ENCODE results near the gene BORCS5.
A peak's percentile ranks its signal among the peaks of the same experiment; 100 is the strongest.

The BORCS5 gene

GRCh38 chr12:12393171-12393570 is 36.3 kb downstream of the BORCS5 start:
- no peak for TF ChIP-seq CTCF (IDR thresholded peaks at IDR 0.05; ENCODE audit: low read depth, low read length)
- no peak overlapping the region for H3K4me3 ChIP-seq (ENCODE audit: low read depth, low read length)
- H3K27me3 ChIP-seq (ENCODE audit: insufficient read depth, low read depth, severe bottlenecking), result no peaks in the 10 kb centered on the region
- DNase-seq, result no peak
- no peaks in the 10 kb centered on the region for H3K36me3 ChIP-seq
- no peaks in the 10 kb centered on the region for H3K9me3 ChIP-seq (ENCODE audit: severe bottlenecking)
- H3K27ac ChIP-seq, result no peak overlapping the region

- DNase-seq, result no peak
- no peak for TF ChIP-seq CTCF (IDR thresholded peaks at IDR 0.05; ENCODE audit: low read depth, low read length)
These were observed 39.8 kb downstream of the BORCS5 start for GRCh38 chr12:12396694-12397093.

GRCh38 chr12:12397184-12397583 is 40.3 kb downstream of the BORCS5 start:
- DNase-seq, result no peak
- no peaks in the 10 kb centered on the region for H3K27me3 ChIP-seq (ENCODE audit: insufficient read depth, low read depth, severe bottlenecking)
- no peak overlapping the region for H3K27ac ChIP-seq
- no peak overlapping the region for H3K4me3 ChIP-seq (ENCODE audit: low read depth, low read length)
- TF ChIP-seq CTCF (IDR thresholded peaks at IDR 0.05; ENCODE audit: low read depth, low read length), result no peak
- H3K9me3 ChIP-seq (ENCODE audit: severe bottlenecking), result no peaks in the 10 kb centered on the region
- H3K36me3 ChIP-seq, result no peaks in the 10 kb centered on the region

More at GRCh38 chr12:12396694-12397093, 39.8 kb downstream of the BORCS5 start:
- Histone ChIP-seq H3K36me3 (no peaks in the 10 kb centered on the region), H3K27ac (no peak overlapping the region), H3K27me3 (ENCODE audit: insufficient read depth, low read depth, severe bottlenecking) (no peaks in the 10 kb centered on the region), H3K4me3 (ENCODE audit: low read depth, low read length) (no peak overlapping the region), H3K9me3 (ENCODE audit: severe bottlenecking) (no peaks in the 10 kb centered on the region)

GRCh38 chr12:12398026-12398859 is 41.4 kb downstream of the BORCS5 start:
- Histone ChIP-seq H3K36me3 (no peaks in the 10 kb centered on the region), H3K9me3 (ENCODE audit: severe bottlenecking) (no peaks in the 10 kb centered on the region), H3K27ac (no peak overlapping the region), H3K4me3 (ENCODE audit: low read depth, low read length) (no peak overlapping the region), H3K27me3 (ENCODE audit: insufficient read depth, low read depth, severe bottlenecking) (no peaks in the 10 kb centered on the region)
- no peak for DNase-seq
- 0 out of 2 replicates have a peak, but pooled peaks have one; percentile 31 for TF ChIP-seq CTCF (IDR thresholded peaks at IDR 0.05; ENCODE audit: low read depth, low read length)

GRCh38 chr12:12399161-12399560 is 42.3 kb downstream of the BORCS5 start:
- TF ChIP-seq CTCF (IDR thresholded peaks at IDR 0.05; ENCODE audit: low read depth, low read length), result no peak
- Histone ChIP-seq H3K4me3 (ENCODE audit: low read depth, low read length) (no peak overlapping the region), H3K36me3 (no peaks in the 10 kb centered on the region), H3K27ac (no peak overlapping the region), H3K27me3 (ENCODE audit: insufficient read depth, low read depth, severe bottlenecking) (no peaks in the 10 kb centered on the region), H3K9me3 (ENCODE audit: severe bottlenecking) (no peaks in the 10 kb centered on the region)
- no peak for DNase-seq
